HG03097 (cell line): ENCODE measurements around the gene CMTM2.
"Not testable (repeated sequence)": the region's sequence is repeated elsewhere in the genome, so short reads cannot be mapped to it uniquely, and the experiment has no call there.

Experiments used
- ATAC-seq: cut with Tn5 transposase; IDR thresholded peaks from one replicate; pipeline ENCODE4 v1.9.1; 2021; ENCODE audit not compliant: unreplicated experiment, low FRiP score

Gene CMTM2

DNA sequence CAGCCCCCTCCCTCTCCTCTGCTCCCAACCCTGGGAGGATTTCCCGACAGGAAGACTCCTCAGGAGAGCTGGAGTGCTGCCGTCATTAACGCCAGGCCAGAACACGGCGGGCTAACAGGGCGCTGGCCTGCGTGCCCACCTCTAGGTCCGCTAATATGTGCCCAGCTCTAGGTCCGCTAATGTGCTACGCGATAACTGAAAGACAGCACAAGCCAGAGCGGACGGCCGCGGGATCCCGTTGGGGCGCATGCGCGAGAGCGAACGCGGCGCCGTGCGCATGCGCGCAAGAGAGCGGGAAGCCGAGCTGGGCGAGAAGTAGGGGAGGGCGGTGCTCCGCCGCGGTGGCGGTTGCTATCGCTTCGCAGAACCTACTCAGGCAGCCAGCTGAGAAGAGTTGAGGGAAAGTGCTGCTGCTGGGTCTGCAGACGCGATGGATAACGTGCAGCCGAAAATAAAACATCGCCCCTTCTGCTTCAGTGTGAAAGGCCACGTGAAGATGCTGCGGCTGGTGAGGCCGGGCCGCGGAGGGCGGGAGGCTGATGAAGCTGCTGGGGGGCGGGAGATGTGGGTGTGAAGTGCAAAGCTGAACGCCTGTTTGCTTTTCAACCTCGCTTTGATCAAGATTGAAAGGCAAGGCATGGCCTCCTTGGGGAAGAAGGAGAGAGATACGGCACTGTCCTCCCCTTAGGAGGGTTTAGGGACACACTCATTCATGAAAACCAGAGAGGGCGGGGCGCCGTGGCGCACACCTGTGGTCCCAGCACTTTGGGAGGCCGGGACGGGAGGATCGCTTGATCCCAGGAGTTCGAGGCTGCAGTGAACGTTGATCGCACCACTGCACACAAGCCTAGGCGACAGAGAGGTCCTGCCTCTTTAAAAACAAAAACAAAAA, 26.7 kb upstream of the CMTM2 start, which contains the start of gene CKLF:
TSS of gene CKLF (plus strand) at position 291 of the 892 bp plus-strand sequence. CDS start at position 431, 140 bp downstream.
- peak; percentile 83 for ATAC-seq

DNA sequence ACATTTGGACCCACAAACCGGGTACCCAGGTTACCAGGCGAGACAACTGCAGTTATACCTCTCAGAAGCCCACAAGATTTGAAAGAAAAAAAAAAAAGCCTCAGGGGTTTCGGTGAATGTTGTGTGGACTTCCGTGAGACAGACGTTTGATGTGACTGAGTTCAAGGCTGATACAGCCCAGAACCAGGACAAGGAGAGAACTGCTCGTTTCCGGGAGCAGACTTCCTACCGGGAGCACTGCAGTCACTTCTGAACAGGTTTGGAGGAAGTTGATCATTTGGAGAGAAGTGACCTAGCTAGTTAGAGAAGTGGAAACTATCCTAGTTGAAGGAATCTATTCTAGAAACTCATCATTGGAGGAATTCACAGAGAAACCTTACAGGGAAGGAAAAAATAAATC, 26.0 kb upstream of the CMTM2 start:
- ATAC-seq = no peak

DNA sequence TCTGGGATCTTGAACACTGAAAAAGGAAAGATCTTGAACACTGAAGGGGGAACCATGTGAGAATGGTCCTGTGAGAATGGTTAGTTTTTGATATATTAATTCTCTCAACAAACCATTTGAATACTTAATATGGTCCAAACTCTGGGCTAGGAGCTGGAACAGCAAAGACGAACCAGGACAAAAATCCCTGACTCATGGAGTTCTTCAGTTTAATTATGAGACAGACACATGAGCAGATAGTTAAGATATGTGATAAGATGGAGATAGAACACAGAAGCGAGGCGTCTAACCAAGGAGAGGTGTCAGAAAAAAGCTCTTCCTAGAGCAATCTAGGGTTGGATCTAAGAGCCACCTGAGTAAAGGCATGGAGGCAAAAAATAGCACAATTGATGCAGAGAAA, 25.2 kb upstream of the CMTM2 start:
- ATAC-seq = no peak

DNA sequence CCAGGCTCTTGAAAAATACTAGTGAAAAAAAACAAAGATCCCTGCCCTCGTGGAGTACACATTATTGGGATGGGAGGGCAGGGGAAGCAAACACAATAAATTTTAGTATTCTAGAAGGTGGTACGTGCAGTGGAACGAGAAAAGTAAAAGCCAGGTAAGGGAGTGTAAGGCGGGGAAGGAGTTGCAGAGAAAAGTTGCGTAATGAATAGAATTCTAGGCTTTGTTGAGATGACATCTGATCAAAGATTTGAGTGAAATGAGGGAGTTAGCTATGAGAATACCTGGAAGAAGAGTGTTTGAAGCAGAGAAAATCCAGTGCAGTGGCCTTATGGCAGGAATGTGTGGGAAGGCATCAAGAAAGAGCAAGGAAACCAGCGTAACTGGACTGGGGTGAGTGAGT, 24.8 kb upstream of the CMTM2 start:
- ATAC-seq = no peak

DNA sequence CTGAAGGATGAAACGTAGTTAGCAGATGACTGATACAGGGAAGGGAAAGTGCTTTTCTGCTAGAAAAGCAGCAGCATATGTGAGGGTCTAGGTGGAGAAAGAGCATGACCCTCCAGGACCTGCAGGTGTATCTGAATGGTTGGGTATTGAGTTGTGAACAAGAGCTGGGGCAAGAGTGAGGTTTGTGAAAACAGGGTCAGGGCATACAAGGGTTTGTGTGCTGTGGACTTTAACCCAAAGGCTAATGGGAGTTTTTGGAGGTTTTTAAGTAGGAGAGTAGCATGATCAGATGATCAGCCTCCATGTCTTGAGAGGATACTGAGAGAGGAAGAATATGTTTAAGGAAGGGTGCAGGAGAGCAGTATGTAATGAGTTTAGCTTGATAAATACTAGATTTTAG, 19.2 kb upstream of the CMTM2 start:
- no peak for ATAC-seq

DNA sequence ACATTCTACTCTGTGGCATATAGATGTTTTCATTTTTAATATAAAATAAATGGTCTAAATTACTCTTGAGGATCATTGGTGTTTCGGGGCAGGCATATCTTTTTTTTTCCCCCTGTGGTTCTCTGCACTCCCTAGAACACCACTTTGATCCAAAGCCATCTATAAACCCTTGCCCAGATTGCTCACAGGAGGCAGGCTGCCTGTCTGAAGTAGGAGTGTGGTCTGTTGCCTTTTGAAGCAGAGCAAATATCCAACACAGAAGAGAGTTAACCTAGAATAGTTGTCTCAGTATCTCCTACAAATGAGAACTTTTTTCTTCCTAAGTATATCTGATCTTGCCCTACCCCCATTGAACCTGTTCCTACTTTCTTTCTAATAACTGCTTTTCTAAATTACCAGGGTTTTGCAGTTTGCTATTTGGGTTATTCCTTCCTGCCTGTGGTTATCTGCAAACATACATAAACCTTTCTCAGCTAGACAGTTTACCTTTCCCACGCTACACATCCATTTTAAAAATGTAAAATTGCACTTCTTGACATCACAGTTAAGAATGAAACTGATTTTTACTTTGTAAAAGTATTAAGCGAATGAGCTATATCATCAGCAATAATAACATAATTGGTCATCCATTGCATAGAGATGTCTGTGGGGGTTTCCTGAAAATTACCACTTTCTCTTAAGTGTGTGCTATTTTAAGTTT, 17.7 kb upstream of the CMTM2 start:
- ATAC-seq = no peak

DNA sequence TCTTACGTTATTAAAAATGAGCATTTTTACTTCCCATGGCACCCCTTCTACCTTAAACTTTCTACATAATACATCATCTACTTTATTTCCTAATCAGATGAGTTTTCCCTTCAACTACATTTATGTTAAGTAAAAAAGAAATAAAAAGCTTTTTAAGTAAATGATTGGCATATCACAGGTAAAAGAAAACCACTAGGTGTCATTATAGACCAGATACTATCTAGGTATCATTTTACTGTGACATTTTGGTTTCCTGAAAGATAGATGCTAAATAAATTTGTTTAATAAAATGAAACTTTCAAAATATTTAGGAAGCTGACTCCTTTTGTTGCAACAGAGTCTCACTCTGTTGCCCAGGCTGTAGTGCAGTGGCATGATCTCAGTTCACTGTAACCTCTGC, 16.9 kb upstream of the CMTM2 start:
- ATAC-seq = no peak

DNA sequence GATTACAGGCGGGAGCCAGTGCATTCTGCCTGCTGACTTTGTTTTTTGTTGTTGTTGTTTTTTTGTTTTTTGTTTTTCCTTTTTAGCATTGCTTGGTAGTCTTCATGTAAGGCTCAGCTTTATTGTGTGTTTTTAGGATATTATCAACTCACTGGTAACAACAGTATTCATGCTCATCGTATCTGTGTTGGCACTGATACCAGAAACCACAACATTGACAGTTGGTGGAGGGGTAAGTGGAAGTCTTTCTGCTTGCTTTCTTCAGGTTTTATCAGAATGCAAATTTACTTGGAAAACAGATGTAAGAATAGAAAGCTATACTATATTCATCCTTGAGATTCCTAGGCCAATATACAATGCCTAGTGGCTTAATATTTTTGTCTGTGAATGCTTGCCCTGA, 16.3 kb upstream of the CMTM2 start:
- ATAC-seq = no peak

DNA sequence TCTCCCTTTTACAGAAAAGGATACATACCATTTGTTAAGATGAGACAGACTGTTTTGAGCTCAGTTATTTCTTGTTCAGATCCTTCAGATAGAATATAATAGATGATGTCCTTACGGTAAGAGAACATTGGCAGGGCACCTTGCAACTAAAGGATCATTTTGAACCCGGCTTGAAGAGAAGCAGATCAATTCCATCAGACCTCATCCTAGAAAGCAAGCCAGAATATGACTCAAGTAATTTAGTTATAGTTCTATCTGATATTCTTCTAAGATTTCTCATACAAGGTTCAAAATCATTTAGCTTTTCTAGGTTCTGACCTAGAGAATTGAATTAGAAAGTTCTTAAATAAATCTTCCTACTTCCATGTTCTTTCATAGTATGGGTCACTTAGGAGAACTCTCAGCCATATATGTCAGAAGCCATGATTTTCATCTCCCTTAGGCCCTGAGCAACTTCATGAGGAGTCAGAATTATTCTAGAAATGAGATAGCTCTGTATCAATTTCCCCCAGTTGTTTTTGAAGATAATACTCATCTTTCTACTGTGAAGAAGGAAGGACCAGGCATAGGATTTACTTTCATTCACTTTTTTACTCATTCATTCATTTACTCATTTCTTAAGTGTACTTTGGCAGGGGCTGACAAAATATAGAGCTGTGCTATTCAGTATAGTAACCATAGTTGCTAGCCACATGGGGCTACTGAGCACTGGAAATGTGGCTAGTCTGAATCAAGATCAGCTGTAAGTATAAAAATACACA, 15.5 kb upstream of the CMTM2 start:
- no peak for ATAC-seq

DNA sequence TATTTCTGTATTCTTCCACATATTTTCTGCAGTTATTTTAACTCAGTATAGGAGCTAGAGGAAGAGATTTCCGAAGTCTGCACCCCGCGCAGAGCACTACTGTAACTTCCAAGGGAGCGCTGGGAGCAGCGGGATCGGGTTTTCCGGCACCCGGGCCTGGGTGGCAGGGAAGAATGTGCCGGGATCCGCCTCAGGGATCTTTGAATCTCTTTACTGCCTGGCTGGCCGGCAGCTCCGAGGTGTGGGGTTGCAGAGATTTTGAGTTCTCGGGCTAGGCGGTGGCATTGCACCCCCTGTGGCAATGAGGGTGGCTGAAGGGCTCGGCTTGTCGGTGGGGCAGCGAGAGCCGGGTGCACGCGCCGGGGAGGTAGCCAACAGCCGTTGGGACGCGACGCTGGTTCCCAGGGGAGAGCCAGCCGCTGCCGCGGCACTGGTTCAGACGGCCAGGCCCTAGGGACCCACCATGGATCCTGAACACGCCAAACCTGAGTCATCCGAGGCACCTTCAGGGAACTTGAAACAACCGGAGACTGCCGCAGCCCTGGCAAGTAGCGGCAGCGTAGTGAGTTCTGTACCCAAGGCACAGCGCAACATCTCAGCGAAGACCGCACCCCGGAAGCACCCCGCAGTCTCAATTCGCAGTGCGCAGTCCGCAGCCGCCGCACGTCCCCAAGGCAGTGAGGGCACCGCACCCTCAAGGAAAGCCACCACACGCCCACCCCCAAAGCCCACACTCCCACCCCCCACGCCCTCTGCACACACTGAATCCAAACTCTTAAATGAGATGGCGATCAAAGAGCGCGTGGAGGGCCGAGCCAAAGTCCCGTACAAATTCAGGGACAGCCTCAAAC, 13.0 kb upstream of the CMTM2 start, which contains the start of gene CMTM1:
TSS of gene CMTM1 (plus strand) at position 389 of the 851 bp plus-strand sequence. CDS start at position 464, 75 bp downstream.
- no peak for ATAC-seq

DNA sequence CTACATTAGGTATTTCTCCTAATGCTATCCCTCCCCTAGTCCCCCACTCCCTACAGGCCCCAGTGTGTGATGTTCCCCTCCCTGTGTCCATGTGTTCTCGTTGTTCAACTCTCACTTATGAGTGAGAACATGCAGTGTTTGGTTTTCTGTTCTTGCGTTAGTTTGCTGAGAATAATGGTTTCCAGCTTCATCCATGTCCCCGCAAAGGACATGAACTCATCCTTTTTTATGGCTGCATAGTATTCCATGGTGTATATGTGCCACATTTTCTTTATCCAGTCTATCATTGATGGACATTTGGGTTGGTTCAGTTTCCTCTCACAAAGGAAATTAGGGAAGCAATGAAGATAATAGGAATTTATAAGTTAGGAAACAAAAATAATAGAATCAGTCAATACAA, 12.0 kb upstream of the CMTM2 start:
- not testable (repeated sequence) for ATAC-seq

DNA sequence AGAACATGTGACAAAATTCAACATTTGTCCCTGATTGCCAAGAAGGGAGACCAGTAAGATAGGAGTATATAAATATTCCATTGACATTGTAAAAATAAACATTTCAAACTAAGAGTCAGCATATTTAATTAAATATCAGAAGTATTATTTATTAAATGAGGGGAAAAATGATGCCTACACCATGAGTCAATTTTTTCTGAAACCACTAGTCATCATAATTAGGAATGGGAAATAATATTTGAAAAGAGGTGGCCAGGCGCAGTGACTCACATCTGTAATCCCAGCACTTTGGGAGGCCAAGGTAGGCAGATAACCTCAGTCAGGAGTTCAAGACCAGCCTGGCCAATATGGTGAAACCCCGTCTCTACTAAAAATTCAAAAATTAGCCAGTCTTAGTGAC, 10.9 kb upstream of the CMTM2 start:
- ATAC-seq = no peak

DNA sequence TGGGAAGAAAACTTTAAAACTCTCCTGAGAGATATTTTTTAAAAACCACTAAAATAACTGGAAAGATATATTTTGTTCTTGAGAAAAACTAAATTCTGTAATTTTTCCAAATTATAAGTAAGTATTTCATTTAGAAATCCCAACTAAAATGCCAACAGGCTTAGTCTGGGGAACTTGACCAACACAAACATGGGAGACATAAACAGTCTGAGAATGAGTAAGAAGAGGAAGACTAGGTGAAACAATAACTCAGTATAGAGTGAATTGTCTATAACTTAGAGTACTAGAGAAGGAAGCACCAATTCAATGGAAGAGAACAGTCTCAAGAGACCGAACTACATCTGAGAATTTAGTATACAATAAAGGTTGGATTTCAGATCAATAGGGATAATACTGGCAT, 10.1 kb upstream of the CMTM2 start:
- ATAC-seq = no peak

DNA sequence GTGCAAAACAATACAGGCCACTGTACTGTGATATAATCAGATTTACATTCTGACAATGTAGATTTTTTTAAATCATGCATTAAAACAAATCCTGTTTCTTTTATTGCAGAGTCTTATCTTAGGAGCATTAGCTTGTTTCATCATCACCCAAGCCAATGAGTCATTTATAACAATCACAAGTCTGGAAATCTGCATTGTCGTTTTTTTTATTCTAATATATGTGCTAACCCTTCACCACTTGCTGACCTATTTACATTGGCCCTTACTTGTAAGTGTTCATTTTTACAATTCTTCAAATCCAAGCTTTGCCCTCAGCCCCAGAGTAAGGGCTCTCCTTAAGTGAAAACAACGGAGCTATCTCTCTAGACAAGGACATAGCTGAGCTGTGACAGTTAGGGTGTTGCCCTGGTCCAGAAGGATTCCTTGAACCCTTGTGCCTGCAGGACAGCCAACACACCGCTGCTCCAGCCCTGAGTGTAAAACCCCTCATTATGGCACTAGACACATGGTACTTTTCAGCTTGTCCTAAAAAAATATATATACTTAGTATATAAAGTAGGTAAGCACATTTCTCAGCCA, 9.3 kb upstream of the CMTM2 start:
- ATAC-seq = no peak

DNA sequence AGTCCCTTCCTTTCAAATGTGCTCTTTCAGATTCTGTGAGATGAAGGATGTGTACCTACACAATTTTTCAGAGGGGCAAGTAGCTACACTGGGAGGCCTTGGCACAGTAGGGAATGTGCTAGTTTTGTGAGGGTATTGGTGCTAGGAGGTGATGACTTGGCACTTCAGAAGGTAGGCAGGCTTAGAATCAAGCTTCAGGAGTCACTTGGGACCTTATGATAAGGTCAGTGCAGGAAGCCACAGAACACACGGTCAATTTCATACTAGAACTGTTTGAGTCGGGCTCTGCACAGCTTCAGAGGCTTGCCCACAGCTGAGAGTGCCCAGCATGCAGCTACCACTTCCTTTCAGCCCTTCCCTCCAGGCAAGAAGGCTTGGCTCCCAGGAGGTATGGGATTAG, 6.9 kb upstream of the CMTM2 start:
- ATAC-seq = no peak

DNA sequence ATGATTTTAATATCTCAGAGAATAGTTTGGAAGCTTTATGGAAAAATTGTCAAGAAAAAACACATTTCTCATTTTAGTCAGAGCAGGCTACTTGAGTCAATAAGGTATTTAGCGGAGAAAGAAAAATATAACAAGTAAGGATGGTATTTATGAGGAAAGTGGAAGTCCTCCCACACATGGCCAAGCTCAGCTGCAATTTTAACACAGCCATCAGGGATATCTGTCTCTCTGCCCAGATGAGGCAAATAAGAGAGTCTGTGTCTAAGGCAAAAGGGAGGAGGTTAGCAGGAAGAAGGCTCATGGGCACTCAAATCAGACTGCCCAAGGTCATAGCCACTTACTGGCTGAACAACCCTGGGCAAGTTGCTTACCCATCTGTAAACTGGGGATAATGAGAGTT, 5.2 kb upstream of the CMTM2 start:
- ATAC-seq = no peak

DNA sequence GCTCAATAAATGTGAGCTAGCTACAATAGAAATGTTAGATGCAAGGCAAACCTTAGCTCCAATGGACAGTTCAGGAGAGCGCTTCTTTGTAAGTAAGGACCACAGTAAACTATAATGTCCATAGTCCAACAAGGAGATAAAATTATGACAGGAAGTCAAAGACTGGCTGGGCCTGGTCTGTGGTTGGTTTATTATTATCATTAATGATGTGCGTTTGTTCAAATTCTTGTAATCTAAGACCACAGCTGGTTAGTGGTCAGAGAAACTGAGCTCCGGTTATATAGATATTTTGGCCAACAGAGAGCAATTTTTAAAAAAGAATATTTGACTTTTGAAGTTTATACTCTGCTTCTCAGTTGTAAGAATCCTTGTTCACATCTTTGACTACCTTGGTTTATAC, 4.7 kb upstream of the CMTM2 start:
- ATAC-seq = no peak

DNA sequence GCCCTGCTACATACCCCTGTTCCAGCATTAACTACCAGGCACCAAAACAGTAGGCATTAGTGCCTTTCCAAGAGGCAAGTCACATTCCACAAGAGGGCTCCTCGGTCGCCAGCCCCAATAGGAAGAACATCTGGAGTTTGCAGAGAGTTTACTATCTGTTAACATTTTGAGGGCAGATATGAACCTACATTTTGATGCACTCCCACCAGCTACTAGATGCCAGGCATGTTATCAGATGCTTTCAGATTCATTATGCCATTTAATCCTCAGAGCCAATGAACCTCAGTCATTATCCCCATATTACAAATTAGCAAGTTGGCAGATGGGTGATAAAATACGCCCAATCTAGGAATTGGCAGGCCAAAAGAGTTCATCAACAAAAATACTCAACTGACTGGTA, 4.2 kb upstream of the CMTM2 start:
- no peak for ATAC-seq

DNA sequence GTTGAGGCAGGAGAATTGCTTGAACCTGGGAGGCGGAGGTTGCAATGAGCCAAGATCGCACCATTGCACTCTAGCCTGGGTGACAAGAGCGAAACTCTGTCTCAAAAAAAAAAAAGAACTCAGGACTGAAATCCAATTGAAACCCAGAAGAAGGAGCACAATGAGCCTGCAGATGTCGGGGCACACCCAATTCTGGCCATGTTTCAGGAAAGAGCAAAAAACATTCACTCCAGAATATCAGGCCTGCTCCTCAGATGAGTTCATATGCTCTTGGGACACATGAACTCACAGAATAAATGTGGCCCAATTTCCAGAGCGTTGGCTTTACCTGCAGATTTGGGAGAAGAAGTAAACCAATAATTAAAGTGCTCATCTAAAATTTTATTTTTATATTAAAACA, 3.0 kb upstream of the CMTM2 start:
- no peak for ATAC-seq
